Neural cell (in vitro differentiated cells): ENCODE measurements around the gene TAC3.

Source experiments
- CTCF ChIP-seq: fragments of 450-650 bp; IDR thresholded peaks from 2 replicates; pipeline ENCODE4 v1.5.1; 2014; ENCODE audit warnings: antibody characterized with exemption, mild to moderate bottlenecking, moderate library complexity; ENCODE audit not compliant: poor library complexity, severe bottlenecking
- POLR2AphosphoS5 ChIP-seq: IDR thresholded peaks from 2 replicates; pipeline ENCODE4 v1.6.1; 2012

GRCh38 chr12:56998981-56999380 lies 17.3 kb downstream of the TAC3 start:
- no peak for TF ChIP-seq CTCF
- no peak for TF ChIP-seq POLR2AphosphoS5
